OCI-LY3 (cell line): Measurements from ENCODE around the gene REEP6.

ENCODE experiments used
- H2AFZ ChIP-seq: fragments of 200-600, 300-600 bp; shearing (Covaris generic); 2 replicates; pipeline ENCODE4 v1.6.0; 2014; ENCODE audit warnings: antibody characterized with exemption, low read depth, low read length
- H3K27ac ChIP-seq: fragments of 200-600, 300-600 bp; sonication (generic); 2 replicates; pipeline ENCODE4 v1.5.1; 2014; ENCODE audit warnings: mild to moderate bottlenecking, low read length, moderate library complexity, mixed read lengths
- H3K27me3 ChIP-seq: fragments of 200-600, 300-600 bp; sonication (generic); 2 replicates; pipeline ENCODE4 v1.6.1; 2014; ENCODE audit warnings: low read depth, low read length, mixed read lengths
- H3K36me3 ChIP-seq: fragments of 200-600, 300-600 bp; sonication (generic); replicated peaks from 2 replicates; pipeline ENCODE3; 2014; ENCODE audit warnings: low read depth, low read length, mixed read lengths
- H3K4me1 ChIP-seq: fragments of 300-600, 200-600 bp; sonication (generic); 2 replicates; pipeline ENCODE4 v1.6.1; 2014; ENCODE audit warnings: low read length, mixed read lengths
- H3K4me2 ChIP-seq: fragments of 200-600, 300-600 bp; sonication (generic); 2 replicates; pipeline ENCODE4 v1.6.1; 2014; ENCODE audit warnings: low read length, mixed read lengths
- H3K4me3 ChIP-seq: fragments of 300-600, 200-600 bp; sonication (generic); 2 replicates; pipeline ENCODE4 v1.5.1; 2014; ENCODE audit warnings: antibody characterized with exemption, mild to moderate bottlenecking, low read length, moderate library complexity
- H3K79me2 ChIP-seq: fragments of 300-600, 200-600 bp; shearing (Covaris generic); 2 replicates; pipeline ENCODE4 v1.6.1; 2014; ENCODE audit warnings: mild to moderate bottlenecking, low read length, mixed read lengths
- H3K9ac ChIP-seq: fragments of 300-600, 200-600 bp; shearing (Covaris generic); 2 replicates; pipeline ENCODE4 v1.6.0; 2014; ENCODE audit warnings: mild to moderate bottlenecking, low read length, moderate library complexity
- H3K9me3 ChIP-seq: fragments of 200-600, 300-600 bp; shearing (Covaris generic); 2 replicates; pipeline ENCODE4 v1.6.1; 2014; ENCODE audit warnings: low read length, mixed read lengths; ENCODE audit not compliant: insufficient read depth
- H4K20me1 ChIP-seq: fragments of 200-600, 300-600 bp; sonication (generic); 2 replicates; pipeline ENCODE4 v1.6.1; 2016; ENCODE audit warnings: low read length, mixed read lengths; ENCODE audit not compliant: insufficient read depth
- CTCF ChIP-seq: fragments of 200-600, 300-600 bp; sonication (generic); IDR thresholded peaks from 2 replicates; pipeline ENCODE4 v1.5.1; 2014; ENCODE audit warnings: antibody characterized with exemption, low read length, low read depth
- EZH2phosphoT487 ChIP-seq: fragments of 200-600 bp; shearing (Covaris generic); IDR thresholded peaks from 2 replicates; pipeline ENCODE4 v1.6.1; 2018; ENCODE audit warnings: antibody characterized with exemption, mixed run types, low read depth

REEP6 gene

DNA sequence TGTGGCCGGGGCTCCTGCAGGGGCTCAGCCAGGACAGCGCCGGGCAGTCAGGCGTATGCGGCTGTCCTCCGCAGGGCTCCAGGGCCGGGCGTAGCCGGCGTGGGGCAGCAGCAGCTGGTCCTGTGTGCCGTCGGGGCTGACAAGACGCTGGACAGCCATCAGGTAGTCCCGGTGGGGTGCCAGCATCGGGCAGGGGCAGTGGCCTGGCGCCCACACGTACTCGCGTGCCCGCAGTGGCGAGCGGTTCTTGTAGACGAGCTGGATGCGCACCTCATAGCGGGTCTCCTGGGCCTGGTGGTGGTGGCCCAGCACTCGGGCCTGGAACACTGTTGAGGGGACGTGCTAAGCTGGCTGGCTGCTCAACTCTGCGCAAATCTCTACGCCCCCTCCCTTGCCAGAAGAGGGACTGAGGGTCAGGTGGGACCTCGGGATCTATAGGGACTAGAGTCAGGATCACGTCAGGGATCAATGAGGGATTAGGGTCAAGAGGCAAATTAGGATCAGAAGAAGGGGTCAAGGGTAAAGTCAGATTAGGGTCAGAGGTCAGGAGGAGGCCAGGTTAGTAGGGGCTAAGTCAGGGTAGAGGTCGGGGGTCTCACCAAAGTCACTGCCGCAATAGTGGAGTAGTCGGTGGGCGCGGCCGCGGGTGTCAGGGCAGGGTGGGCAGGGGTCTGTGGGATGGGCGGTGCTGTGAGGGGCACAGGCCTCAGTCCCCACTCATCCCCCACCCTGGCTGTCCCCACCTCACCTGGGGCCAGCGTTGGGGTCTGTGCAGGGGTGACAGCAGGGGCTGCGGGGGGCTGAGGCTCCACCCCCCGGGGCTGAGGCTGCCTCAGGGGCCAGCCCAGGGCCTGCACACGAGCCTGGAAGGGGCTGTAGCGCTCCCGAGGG is 15.3 kb downstream of the REEP6 start:
- no peaks in the 10 kb centered on the region for H3K9me3 ChIP-seq
- no peaks in the 10 kb centered on the region for H3K4me1 ChIP-seq
- H2AFZ ChIP-seq = no peak overlapping the region
- no peaks in the 10 kb centered on the region for H3K79me2 ChIP-seq
- TF ChIP-seq EZH2phosphoT487 = no peak
- TF ChIP-seq CTCF = no peak
- no peak overlapping the region for H3K27ac ChIP-seq
- no peak overlapping the region for H3K4me2 ChIP-seq
- no peak overlapping the region for H3K9ac ChIP-seq
- H3K27me3 ChIP-seq = peaks cover 4% of the 10 kb centered on the region; the same call in 1 of the 2 replicates
- H3K4me3 ChIP-seq = no peak overlapping the region
- H3K36me3 ChIP-seq = no peaks in the 10 kb centered on the region
- no peaks in the 10 kb centered on the region for H4K20me1 ChIP-seq

GRCh38 chr19:1507192-1507660 is 16.2 kb downstream of the REEP6 start:
- Histone ChIP-seq H2AFZ (no peak overlapping the region), H3K27ac (no peak overlapping the region), H3K4me1 (no peaks in the 10 kb centered on the region), H3K9ac (no peak overlapping the region), H3K4me3 (no peak overlapping the region), H3K36me3 (no peaks in the 10 kb centered on the region), H3K79me2 (no peaks in the 10 kb centered on the region), H4K20me1 (no peaks in the 10 kb centered on the region), H3K4me2 (no peak overlapping the region), H3K27me3 (peaks cover 4% of the 10 kb centered on the region; the same call in 1 of the 2 replicates), H3K9me3 (no peaks in the 10 kb centered on the region)
- TF ChIP-seq CTCF = no peak
- no peak for TF ChIP-seq EZH2phosphoT487

- Histone ChIP-seq H3K4me1 (no peaks in the 10 kb centered on the region), H3K27ac (no peak overlapping the region), H2AFZ (no peak overlapping the region), H3K79me2 (no peaks in the 10 kb centered on the region), H3K9ac (no peak overlapping the region), H3K9me3 (no peaks in the 10 kb centered on the region), H3K4me3 (no peak overlapping the region), H3K36me3 (no peaks in the 10 kb centered on the region), H4K20me1 (no peaks in the 10 kb centered on the region), H3K4me2 (no peak overlapping the region), H3K27me3 (peaks cover 4% of the 10 kb centered on the region; the same call in 1 of the 2 replicates)
- TF ChIP-seq EZH2phosphoT487 (no peak), CTCF (no peak)
Observed at GRCh38 chr19:1507763-1508506, 17.0 kb downstream of the REEP6 start.

- Histone ChIP-seq H3K27me3 (peaks cover 4% of the 10 kb centered on the region; the same call in 1 of the 2 replicates), H2AFZ (no peak overlapping the region), H3K36me3 (no peaks in the 10 kb centered on the region), H3K4me1 (no peaks in the 10 kb centered on the region), H4K20me1 (no peaks in the 10 kb centered on the region), H3K4me2 (no peak overlapping the region), H3K79me2 (no peaks in the 10 kb centered on the region), H3K27ac (no peak overlapping the region), H3K9ac (no peak overlapping the region), H3K9me3 (no peaks in the 10 kb centered on the region), H3K4me3 (no peak overlapping the region)
- TF ChIP-seq CTCF = no peak
Observed at GRCh38 chr19:1508507-1508856, 17.5 kb downstream of the REEP6 start.
